HG03103 (cell line): ENCODE measurements around the gene ABL1.

Source experiments
- ATAC-seq: cut with Tn5 transposase; IDR thresholded peaks from one replicate; pipeline ENCODE4 v1.9.1; 2021; ENCODE audit warnings: low read depth; ENCODE audit not compliant: unreplicated experiment

Gene ABL1

GRCh38 chr9:130913599-130914416 is 78.8 kb downstream of the ABL1 start:
- ATAC-seq: no peak

GRCh38 chr9:130914417-130915095 is 79.5 kb downstream of the ABL1 start:
- no peak for ATAC-seq

GRCh38 chr9:130915096-130915447 is 80.0 kb downstream of the ABL1 start:
- no peak for ATAC-seq

- ATAC-seq: no peak
Measured at GRCh38 chr9:130917168-130917960, 82.3 kb downstream of the ABL1 start.

GRCh38 chr9:130918101-130918825 is 83.2 kb downstream of the ABL1 start:
- ATAC-seq: no peak

GRCh38 chr9:130918826-130919558 is 83.9 kb downstream of the ABL1 start:
- no peak for ATAC-seq

- no peak for ATAC-seq
Measured at GRCh38 chr9:130919559-130920145, 84.6 kb downstream of the ABL1 start.

- no peak for ATAC-seq
Measured at GRCh38 chr9:130920233-130920632, 85.2 kb downstream of the ABL1 start.

- no peak for ATAC-seq
Measured at GRCh38 chr9:130920762-130921299, 85.8 kb downstream of the ABL1 start.

- no peak for ATAC-seq
Measured at GRCh38 chr9:130921300-130921988, 86.4 kb downstream of the ABL1 start.

GRCh38 chr9:130921989-130922892 is 87.2 kb downstream of the ABL1 start:
- ATAC-seq: no peak

- ATAC-seq: no peak
Measured at GRCh38 chr9:130922893-130923610, 88.0 kb downstream of the ABL1 start.

GRCh38 chr9:130923611-130924447 is 88.8 kb downstream of the ABL1 start:
- ATAC-seq: no peak

GRCh38 chr9:130924448-130924788 is 89.4 kb downstream of the ABL1 start:
- no peak for ATAC-seq

- no peak for ATAC-seq
Measured at GRCh38 chr9:130925050-130925678, 90.1 kb downstream of the ABL1 start.

GRCh38 chr9:130927338-130927737 is 92.3 kb downstream of the ABL1 start:
- ATAC-seq: no peak
